ENCODE measurements around the gene SNRNP70.

The SNRNP70 gene

DNA sequence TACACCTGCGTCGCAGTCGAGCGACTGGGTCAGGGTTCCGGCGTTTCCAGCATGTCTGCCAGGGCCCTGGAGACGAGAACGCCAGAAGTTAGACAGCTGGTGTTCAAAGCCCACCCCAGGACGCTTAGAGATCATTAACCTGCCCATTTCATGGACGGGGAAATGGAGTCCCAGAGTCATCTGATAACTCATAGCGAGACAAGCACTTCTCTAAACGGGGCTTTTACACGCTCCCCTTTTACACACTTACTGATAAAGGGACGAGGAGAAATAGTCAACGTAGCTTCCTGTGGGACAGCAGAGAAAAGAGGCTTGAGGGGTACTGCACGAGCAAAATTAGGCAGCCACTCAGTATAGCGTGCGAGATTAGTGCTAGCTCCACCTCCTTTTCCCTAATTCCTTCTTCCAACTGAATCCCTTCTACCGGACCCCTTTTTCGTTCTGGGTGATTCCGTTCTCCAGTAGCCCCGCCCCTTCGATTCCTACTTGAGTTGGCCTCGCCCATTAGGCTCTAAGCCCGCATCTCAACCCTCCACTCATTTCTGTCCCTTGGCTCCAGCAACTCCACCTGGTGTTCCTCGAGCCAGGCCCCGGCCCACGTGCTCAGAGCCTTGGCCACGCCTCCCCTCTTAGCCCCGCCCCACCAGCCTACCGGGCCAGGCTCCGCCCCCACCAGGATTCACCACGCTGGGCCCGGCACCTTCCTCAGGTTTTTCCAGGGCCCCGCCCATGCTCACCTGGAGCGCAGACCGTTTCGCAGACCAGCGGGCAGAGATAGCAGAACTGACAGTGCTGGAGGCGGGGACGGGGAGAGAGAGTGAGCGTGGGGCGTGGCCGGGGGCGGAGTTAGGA lies 66.2 kb downstream of the SNRNP70 start:
- no peak for DNase-seq (ENCODE audit: low read depth)
- no peak overlapping the region for H3K4me3 ChIP-seq (ENCODE audit: control insufficient read depth, low read depth, low read length)
- no peak for TF ChIP-seq CTCF (IDR thresholded peaks at IDR 0.05; ENCODE audit: control insufficient read depth, insufficient read depth, low read depth, low read length, missing control alignments)

GRCh38 chr19:49152119-49152550 lies 66.9 kb downstream of the SNRNP70 start:
- DNase-seq (ENCODE audit: low read depth): no peak
- no peak overlapping the region for H3K4me3 ChIP-seq (ENCODE audit: control insufficient read depth, low read depth, low read length)
- no peak for TF ChIP-seq CTCF (IDR thresholded peaks at IDR 0.05; ENCODE audit: control insufficient read depth, insufficient read depth, low read depth, low read length, missing control alignments)

GRCh38 chr19:49153167-49153809 lies 68.0 kb downstream of the SNRNP70 start:
- no peak for TF ChIP-seq CTCF (IDR thresholded peaks at IDR 0.05; ENCODE audit: control insufficient read depth, insufficient read depth, low read depth, low read length, missing control alignments)
- DNase-seq (ENCODE audit: low read depth): no peak
- no peak overlapping the region for H3K4me3 ChIP-seq (ENCODE audit: control insufficient read depth, low read depth, low read length)

- no peak for DNase-seq (ENCODE audit: low read depth)
- no peak overlapping the region for H3K4me3 ChIP-seq (ENCODE audit: control insufficient read depth, low read depth, low read length)
- TF ChIP-seq CTCF (IDR thresholded peaks at IDR 0.05; ENCODE audit: control insufficient read depth, insufficient read depth, low read depth, low read length, missing control alignments): no peak
Measured at GRCh38 chr19:49154279-49154678, 69.0 kb downstream of the SNRNP70 start.

- no peak within 1 kb of the TSS for H3K4me3 ChIP-seq (ENCODE audit: control insufficient read depth, low read depth, low read length)
- DNase-seq (ENCODE audit: low read depth): no peak
- no peak for TF ChIP-seq CTCF (IDR thresholded peaks at IDR 0.05; ENCODE audit: control insufficient read depth, insufficient read depth, low read depth, low read length, missing control alignments)
Measured at GRCh38 chr19:49155005-49155819, 70.0 kb downstream of the SNRNP70 start, which contains the start of gene HRC. Gene HRC (minus strand): TSS chr19:49155396. CDS start chr19:49155237, 159 bp downstream.

- H3K4me3 ChIP-seq (ENCODE audit: control insufficient read depth, low read depth, low read length): no peak overlapping the region
- DNase-seq (ENCODE audit: low read depth): no peak
- TF ChIP-seq CTCF (IDR thresholded peaks at IDR 0.05; ENCODE audit: control insufficient read depth, insufficient read depth, low read depth, low read length, missing control alignments): no peak
Measured at GRCh38 chr19:49155820-49156346, 70.6 kb downstream of the SNRNP70 start.

Data from AG09309 (cell line).